ENCODE results near the gene PTPN23.

Gene PTPN23

DNA sequence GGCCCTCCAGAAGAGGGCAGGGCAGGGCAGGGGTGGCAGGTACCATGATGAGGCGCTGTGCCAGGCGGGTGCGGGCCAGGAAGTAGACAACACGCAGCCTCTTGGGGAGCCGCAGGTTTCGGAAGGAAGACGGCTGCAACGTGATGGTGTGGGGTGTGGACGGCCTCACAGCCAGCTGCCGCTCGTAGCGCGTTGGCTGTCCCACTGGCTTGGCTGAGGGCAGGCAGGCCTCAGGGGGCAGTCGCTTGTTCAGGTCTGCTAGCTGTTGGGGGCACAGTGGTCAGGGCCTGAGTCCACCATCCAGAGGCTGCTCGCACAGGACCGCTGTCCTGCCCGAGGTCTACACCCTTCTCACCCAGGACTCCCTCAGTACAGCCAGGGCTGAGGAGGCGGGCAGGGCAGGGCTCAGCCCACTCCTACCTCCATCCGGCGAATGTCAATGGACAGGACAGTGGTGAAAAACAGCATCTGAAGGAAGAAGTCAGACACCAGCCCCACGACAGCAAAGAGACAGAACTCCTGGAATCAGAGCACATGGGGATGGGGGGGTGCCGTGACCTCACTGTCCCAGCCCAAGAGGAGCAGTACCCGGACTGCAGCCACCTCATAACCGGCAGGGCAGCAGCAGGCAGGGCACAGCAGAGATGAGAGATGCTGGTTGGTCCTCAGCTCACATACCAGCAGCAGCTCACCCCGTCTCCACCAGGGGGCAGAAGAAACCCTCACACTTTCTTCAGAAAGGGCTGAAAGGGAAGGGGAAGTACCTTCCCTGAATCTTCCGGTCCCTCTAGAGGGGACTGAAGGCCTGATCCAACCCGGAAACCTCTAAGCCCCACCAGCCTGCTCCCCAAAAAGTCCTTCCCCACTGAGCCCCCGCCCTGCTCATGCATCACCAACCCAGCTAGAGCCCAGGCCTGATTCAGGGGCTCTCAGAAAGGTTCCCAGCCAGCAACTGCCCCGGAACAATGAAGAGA is 40.0 kb downstream of the PTPN23 start:
- peak; percentile 84 for DNase-seq

DNA sequence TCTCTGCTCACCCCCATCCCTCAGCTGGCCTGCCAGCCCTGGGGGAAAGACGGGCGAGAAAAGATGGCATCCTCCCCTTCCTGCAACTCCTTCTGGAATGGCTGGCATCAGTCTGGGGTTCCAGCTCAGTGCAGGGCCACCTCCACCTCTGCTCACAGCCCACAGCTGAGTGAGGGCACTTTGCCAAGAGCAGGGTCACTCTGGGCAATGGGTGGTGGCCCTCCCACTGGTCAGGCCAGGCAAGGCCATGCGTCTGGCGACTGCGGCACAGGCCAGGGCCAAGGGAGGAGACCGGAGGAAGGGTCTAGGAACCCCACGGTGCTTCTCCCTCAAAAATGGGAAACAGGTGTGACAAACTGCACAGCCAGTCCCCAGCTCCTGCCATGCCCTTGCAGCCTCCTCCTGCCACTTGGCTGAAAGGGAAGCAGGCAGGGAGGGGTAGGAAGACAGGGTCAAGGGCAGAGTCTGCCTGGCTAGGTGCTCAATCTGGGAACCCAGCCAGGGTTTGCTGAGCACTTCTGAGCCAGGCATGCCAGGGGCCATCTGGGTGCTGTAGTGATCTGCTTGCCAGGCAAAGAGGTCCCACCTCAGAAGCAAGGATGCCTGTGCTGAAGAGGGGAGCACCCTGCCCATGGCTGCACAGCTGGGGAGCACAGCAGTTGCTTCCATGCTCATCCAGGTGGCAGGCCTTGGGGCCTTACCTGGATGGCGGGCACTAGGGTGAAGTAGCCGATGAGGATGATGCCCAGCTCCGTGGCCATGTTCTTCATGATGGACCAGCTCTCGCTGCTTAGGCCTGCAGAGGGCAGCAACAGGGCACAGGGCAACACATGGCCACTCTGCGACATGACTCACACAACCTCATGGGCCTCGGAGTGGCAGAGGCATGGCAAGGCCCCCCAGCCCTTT is 41.2 kb downstream of the PTPN23 start:
- DNase-seq = no peak

DNA sequence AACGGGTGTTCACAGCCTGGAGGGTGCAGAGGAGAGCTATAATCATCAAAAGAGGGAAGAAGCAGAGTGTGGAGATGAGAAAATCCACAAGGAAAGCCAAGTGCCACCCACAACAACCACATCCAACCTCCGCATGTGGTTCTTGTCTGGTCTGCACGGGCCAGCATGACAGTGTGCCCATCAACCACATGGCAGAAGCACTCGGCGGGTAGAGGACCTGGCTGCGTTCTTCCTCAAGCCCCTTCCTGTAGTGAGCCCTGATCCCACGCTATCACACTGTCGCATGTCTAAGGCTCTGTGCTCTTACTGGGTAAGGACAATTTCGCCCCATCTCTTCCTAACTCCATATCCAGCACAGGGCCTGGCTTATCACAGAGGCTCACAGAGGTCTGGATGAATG is 41.9 kb downstream of the PTPN23 start:
- DNase-seq = no peak

DNA sequence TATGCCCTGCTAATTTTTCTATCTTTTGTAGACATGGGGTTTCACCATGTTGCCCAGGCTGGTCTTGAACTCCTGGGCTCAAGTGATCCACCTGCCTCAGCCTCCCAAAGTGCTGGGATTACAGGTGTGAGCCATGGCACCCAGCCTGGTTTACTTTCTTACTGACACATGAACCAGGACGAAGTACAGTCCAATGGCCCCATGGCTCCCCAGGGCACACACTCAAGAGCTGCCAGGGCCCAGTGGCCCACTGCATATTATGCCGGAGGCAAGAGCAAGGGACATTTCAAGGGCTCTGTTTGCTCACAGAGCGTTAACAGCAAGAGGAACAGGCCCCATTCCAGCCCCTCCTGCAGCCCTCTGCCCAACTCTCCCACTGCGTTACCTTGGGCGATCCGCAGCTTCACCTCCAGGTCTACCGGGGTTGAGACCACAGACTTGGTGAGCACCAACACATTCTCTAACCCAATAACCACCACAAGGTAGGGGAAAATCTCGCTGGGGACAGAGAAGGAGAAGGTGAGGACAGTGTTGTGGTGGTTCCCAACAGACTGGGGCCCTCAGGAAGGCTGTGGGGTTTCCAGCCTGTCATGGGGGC is 42.8 kb downstream of the PTPN23 start:
- DNase-seq = no peak

DNA sequence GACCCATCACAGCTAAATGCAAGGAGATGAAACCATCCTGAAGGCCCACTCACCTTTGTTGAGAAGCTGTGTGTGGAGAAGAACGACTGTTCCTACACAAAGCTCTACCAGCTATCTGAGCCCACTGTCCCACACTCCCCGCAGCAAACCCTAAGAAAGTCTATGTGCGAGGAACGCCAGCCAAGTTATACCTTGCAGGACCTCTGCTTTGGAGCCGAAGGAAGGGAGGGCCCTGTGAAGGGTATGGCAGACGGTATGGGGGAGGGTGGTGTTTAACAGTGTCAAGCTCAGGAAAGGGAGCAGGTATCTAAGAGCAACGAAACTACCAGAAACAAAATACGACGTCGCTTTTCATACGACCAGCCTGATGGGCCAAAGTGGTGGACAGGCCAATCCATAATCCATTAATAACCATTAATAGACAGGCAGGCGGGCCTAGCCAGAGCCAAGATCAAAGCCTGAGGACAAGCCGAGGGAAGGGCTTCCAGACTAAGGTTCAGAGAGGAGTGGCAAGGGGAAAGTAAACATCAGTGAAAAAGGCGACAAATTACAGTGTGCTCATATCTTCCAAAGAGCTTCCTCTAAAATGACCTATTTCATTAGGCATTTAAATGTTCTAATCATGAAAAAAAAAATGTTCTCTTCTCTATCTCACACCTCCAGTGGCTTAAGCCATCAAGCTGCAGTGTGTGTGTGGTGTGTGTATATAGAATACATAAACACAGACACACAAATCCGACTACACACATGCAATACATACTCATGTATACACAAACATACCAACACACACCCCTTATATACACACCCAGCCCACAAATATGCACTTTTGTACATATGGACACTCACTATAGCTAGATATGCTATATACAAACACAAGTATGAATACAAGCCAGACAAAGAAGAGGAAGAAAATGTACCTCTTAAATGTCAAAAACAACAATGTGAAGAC is 43.9 kb downstream of the PTPN23 start:
- DNase-seq = no peak

DNA sequence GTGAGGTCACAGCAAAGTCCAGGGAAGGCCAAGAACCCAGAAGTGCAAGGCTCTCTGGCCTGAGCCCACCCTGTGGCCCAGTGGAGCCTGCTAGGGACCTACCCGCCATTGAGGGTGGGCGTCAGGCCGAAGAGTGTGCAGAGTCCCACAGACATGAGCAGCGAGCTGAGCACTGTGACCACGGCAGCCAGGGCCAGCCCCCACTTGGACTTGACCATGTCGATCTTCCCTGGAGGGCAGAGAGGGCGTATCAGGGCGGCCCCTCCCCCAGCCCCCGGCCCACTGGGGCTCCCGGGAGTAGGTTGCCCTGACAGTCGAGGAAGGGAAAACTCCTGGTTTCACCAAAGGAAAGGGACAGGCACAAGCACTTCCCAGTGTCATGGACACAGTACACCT is 44.6 kb downstream of the PTPN23 start:
- DNase-seq = no peak

DNA sequence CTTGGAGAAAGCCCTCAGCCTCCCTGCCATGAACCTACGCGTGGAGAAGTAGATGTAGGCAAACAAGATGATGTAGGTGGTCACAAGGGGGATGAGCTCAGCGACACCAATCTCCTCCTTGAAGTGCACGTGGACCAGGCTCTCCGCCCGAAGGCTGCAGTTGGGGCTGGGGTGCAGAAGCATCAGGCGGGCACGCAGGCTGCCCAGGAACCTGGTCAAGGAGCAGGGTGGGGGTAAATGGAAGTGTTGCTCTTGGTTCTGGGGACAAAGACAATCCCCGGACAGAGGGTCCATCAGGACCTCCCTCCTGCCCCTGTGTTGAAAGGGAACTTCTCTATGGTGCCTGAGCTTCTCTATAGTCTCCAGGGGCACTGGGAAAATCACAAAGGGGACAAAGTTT is 45.1 kb downstream of the PTPN23 start:
- no peak for DNase-seq

DNA sequence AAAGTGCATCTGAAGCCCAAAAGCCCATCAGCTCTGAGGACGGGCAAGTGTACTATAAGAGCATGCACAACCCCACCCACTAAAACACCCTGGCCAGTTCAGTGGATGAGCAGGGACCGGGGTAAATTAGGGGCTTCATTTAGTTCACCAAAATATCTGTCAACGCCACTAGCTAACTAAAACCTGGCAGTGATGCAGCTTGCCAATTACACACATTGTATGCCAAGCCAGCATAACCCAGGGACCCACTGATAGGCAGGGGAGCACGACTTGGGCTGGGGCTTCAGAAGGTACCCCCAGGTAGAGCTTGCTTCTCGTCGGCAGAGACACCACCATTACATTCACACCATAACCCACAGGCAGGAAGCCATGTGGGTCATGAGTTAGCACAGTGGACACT is 47.0 kb downstream of the PTPN23 start:
- no peak for DNase-seq

DNA sequence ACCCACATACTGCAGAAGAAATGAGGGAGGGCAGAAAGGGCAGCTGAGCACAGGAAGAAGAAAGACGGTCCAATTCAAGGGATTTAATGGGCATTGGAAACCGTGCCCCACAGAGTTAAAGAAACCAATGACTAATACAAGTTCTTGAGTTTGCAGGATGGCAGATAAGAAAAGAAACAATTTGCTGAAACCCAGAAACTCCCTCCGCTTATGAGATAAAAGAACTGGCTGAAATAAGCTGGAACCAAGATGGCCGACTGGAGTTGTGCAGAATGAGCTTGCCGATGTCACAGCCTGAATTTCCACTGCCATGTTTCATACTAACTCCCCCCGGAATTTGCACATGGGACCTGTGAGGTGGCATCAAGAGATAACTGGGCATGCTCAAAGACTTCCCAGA is 47.8 kb downstream of the PTPN23 start:
- DNase-seq = no peak

DNA sequence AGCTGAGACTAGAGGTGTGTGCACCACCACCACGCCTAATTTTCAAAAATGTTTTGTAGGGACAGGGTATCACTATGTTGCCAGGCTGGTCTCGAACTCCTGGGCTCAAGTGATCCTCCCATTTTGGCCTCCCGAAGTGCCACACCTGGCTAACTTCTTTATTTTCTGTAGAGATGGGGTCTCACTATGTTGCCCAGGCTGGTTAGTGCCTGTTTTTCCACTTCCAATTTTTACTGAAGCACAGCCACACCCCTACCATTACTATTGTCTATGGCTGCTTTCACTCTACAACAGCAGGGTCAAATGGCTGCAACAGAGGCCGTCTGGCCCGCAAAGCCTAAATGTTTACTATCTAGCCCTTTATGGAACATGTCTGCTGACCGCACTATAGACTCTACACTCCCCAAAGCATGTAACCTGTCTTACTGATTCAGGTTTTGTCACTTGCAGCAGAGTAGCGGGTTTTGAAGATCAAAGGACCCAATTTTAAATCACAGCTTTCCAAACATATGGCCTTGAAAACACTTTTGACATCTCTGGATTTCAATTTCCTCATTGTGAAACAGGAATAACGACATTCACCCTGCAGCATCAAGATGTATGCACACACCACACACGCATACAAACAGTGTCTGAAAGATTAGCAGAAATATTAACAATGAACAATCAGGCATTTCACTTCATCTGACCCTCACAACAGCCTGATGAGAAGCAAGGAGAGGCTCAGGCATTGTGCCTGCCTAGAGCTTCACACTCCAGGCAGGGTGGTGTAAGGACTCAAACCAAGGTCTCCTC is 48.9 kb downstream of the PTPN23 start:
- no peak for DNase-seq

DNA sequence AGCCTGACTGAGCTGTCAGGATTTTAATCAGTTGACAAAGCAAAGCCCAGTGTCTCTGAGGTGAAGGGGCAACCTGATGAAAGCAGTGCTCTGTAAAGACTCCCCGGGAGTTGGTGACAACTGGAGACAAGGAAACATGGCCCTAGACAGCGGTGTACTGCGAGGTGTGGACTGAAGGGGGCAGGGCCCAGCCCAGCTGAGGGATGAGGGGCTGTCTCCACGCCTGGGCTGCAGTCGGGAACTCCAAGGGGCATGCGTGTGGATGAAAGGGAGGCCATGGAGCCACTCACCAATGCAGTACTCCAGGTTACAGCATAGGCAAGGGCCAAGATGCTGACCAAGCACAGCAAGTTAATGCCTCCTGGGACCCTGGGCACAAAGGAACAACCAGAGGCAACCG is 49.8 kb downstream of the PTPN23 start:
- no peak for DNase-seq

DNA sequence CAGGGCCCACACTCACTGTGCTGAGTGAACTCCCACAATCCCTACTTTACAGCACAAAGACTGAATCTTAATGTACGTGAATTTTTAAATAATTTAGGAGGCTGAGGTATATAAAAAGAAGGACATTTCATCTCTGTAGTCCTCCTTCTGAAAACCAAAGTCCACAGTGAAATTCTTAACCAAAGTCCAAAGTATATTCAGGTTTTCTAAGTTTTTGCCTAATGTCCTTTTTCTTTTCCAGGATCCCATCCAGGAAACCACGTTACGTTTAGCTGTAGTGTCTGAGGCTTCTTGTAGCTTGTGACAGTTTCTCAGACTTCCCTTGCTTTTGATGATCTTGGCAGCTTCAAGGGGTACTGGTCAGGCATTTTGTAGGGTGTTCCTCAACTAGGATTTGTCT is 50.4 kb downstream of the PTPN23 start:
- DNase-seq = no peak

DNA sequence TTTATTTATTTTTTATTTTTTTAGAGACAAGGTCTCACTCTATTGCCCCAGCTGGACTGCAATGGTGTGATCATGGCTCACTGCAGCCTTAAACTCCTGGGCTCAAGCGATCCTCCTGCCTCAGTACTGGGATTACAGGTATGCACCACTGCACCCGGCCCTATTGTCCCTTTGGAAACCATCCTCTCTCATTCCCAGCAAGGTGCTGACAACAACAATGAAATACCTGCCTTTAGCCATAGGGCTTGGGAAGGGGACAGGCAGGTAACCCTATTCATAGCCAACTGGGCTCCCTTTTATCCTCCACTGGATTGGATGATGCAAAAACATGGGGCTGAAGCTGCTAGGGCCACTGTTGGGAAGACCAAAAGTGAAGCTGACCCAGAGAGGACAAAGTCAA is 51.9 kb downstream of the PTPN23 start:
- no peak for DNase-seq

DNA sequence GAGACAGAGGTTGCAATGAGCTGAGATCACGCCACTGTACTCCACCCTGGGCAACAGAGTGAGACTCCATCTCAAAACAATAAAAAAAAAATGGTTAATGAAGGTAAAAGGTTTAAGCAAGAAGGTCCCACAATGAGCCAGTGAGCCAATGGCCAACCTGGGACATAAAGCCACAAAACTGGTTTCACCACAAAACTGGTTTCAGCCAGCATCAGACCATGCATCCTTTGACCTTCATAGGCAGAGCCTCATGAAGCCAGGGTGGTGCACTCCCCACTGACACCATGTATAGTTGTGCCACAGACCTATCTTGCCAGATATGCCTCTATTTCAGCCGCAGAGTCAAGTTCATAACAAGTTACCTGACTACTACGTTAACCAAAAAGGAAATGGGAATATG is 53.0 kb downstream of the PTPN23 start:
- no peak for DNase-seq

DNA sequence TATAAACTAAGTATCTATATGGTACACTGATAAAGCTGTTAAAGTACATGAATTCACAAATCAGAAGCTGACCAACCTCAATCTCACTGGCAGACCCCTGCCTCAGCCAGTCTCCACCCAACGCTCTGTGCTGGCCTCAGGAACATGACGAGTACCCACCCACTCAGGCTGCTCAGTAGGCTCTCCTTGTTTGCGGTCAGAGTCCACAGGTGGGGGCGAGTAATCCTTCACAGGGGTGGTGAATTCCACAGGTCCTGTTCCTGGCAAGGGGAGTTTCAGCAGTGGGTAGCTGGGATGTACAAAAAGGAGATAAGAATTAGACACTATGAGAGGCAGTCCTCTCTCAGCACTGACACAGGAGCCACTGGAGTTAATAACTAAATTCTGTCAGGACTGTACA is 54.0 kb downstream of the PTPN23 start:
- DNase-seq = no peak

DNA sequence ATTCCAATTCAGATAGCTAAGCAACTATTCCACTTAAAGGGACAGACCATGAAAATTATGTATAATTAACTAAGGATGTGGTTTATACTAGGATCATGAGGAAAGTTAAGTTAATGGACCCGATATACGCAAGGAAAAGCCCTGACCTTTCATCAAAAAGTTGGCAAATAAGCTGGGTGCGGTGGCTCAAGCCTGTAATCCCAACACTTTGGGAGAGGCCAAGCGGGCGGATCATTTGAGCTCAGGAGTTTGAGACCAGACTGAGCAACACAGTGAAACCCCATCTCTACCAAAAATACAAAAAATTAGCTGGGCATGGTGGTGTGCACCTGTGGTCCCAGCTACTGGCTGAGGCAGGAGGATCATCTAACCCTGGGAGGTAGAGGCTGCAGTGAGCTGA is 55.4 kb downstream of the PTPN23 start:
- no peak for DNase-seq

DNA sequence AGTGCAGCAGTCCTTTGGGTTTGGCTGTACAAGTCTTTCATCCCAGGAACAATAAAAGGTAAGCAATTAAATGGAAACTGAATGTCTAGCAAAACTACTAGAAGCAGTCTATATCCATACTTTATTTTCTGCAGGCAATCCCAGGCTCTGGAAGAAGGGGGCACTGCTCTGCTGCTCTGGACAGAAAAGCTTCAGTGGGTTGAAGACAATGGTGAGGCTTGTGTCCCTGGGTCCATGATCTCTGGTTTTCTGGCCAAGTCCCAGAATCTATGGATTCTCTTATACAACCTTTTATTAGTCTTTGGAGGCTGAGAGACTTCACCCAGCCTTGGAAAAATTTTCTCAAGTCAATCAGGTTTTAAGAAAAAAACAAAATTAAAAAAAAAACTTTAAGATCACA is 59.3 kb downstream of the PTPN23 start:
- no peak for DNase-seq

DNA sequence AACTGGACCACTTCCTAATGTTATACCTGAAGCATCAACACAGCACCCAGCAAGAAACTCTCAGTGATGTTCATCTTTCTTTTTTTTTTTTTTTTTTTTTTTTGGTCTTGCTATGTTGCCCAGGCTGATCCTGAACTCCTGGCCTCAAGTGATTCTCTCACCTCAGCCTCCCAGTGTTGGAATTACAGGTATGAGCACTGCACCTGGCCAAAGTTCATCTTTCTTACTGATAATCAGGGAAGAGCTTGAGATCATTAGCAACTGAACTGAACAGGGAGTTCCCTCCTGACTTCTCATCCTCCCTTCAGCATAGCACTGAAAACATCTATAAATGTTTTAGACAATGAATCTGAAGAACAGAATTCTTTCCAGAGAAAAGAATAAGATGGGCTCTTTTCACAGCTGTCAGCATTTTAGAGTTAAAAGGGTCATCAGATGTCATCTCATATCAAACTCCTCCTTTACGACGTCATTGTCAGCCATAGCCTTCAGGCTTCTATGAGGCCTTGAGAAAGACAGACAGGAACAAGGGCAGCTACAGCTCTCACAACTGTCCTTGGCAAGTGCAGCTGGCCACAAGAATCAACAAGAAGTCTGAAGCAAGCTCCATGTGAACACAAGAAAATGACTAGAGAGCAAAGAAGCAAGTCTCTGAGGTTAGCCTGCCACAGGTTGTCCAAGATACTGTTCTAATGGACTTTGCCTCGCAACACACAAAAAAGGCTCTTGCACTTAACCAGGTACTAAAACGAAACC is 61.2 kb downstream of the PTPN23 start:
- no peak for DNase-seq

DNA sequence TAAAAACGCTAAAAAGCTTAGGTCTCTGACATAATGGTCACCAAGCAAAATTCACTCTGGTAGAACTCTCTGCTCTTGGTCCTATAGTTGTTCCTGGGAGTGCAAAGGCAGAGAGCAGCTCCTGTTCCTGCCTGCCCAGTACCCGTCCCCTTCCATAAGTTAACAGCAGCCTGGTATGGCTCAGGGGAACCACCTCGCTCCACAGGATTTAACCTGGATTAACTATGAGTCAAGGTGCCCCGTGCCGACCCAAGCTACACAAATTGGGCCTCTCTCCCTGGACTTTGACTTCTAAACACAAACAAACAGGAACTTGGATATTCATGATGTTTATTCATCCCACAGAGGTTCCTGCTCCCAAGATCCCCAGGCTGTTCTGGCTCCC is 62.8 kb downstream of the PTPN23 start:
- no peak for DNase-seq

DNA sequence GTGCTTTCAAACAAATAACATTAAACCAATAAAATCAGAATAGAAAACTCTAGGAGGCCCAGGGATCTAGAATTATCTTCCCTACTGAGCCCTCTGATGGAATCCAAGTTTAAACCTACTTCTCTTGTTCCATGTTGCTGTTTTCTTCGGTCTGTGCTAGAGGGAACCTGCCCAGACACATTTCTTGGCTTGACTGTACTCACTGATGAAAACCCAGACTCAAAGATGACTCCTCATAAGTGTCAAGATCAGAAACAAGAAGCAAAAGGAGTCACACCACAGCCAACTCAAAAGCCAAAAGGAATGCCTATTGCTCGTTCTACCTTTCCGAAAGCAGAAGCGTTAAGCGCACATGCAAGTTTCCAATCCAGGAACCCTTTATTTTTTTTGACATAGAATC is 63.3 kb downstream of the PTPN23 start:
- DNase-seq = no peak

Data from T-helper 9 cell (primary cell).